ENCODE measurements around the gene EPAS1. TPM values are rescaled to one million over a fixed set of nuclear protein-coding genes. Genes with fewer than 3 reads are reported as not detected.

The EPAS1 gene
- total and polyA plus RNA-seq, 9 of the 15 experiments (the other 6 are each of a cell fraction or from before 2014, with no cell fraction given), result 0.25 to 11.2 (median 4.1) TPM

GRCh38 chr2:46299365-46300263 is 2.4 kb downstream of the EPAS1 start (continued):
- TF ChIP-seq E2F6 (IDR thresholded peaks at IDR 0.05; ENCODE audit: borderline replicate concordance in 1 of 2, extremely low read depth in 1 of 2, insufficient read depth in 1 of 2, insufficient read length in 1 of 2, low read depth in 1 of 2, low read length in 1 of 2, poor library complexity in 1 of 2, severe bottlenecking in 1 of 2), result peak; percentile 8 to 24
- TF ChIP-seq HSF4 (CRISPR knock-in tag; IDR thresholded peaks at IDR 0.05; ENCODE audit: borderline replicate concordance), result 0 out of 2 replicates have a peak, but pooled peaks have one; percentile 43
- peak; percentile 65 for TF ChIP-seq MGA (IDR thresholded peaks at IDR 0.05)
- 0 out of 2 replicates have a peak, but pooled peaks have one; percentile 66 for TF ChIP-seq CBX1 (IDR thresholded peaks at IDR 0.05; ENCODE audit: low read depth)
- no peak for TF ChIP-seq CBX8 (IDR thresholded peaks at IDR 0.05; ENCODE audit: borderline replicate concordance, extremely low read depth, low read depth, low read length, poor library complexity, severe bottlenecking)
- TF ChIP-seq HNRNPUL1 (IDR thresholded peaks at IDR 0.05; ENCODE audit: low read length), result no peak
- peak; percentile 42; the same call in 1 of the 2 replicates for TF ChIP-seq HES1 (IDR thresholded peaks at IDR 0.05; ENCODE audit: low read depth)
- no peak for TF ChIP-seq ZZZ3 (IDR thresholded peaks at IDR 0.05)
- no peak for TF ChIP-seq ZNF384 (IDR thresholded peaks at IDR 0.05; ENCODE audit: low read depth, low read length)
- no peak for TF ChIP-seq HOMEZ (CRISPR knock-in tag; IDR thresholded peaks at IDR 0.05)
